K562 (cell line): ENCODE data around the gene MRPS30. TPM values are rescaled to one million over a fixed set of nuclear protein-coding genes. Genes with fewer than 3 reads are reported as not detected.

Source experiments
- BRCA1 ChIP-seq, 2 experiments: fragments of 450-650 bp in 1 of 2; sonication (generic) in 1 of 2; formaldehyde crosslinking in 1 of 2; IDR thresholded peaks; 2 replicates each; pipeline versions ENCODE4 v1.5.0 to v1.6.1; 2017 to 2020; ENCODE audit warnings: mild to moderate bottlenecking in 1 of 2, missing genetic modification reagents in 1 of 2
- CEBPB ChIP-seq: fragments of 450-650 bp; IDR thresholded peaks from 2 replicates; pipeline ENCODE4 v1.6.1; 2016; ENCODE audit warnings: missing genetic modification characterization, missing compliant biosample characterization
- CREM ChIP-seq: IDR thresholded peaks from 2 replicates; pipeline ENCODE4 v1.6.1; 2014; ENCODE audit warnings: antibody characterized with exemption, low read depth
- DLX4 ChIP-seq: fragments of 250-450 bp; sonication (Bioruptor Pico); IDR thresholded peaks from 2 replicates; pipeline ENCODE4 v1.6.1; 2021; ENCODE audit warnings: mild to moderate bottlenecking
- ELK3 ChIP-seq: fragments of 450-650 bp; formaldehyde crosslinking; IDR thresholded peaks from 2 replicates; pipeline ENCODE4 v1.4.0; 2020; ENCODE audit warnings: mild to moderate bottlenecking
- FOXJ3 ChIP-seq: sonication (generic); formaldehyde crosslinking; IDR thresholded peaks from 2 replicates; pipeline ENCODE4 v1.4.0; 2020; ENCODE audit warnings: mild to moderate bottlenecking, missing genetic modification reagents
- KDM5B ChIP-seq: fragments of 200-600 bp; sonication (generic); IDR thresholded peaks from 2 replicates; pipeline ENCODE4 v1.6.1; 2012; ENCODE audit warnings: low read depth, mild to moderate bottlenecking, moderate library complexity, low read length, control low read depth, inconsistent platforms; ENCODE audit not compliant: insufficient replicate concordance
- MTA3 ChIP-seq: fragments of 450-650 bp; formaldehyde crosslinking; IDR thresholded peaks from 2 replicates; pipeline ENCODE4 v1.6.1; 2017; ENCODE audit warnings: mild to moderate bottlenecking, borderline replicate concordance
- POLR2AphosphoS5 ChIP-seq: IDR thresholded peaks from 2 replicates; pipeline ENCODE4 v1.6.1; 2011; ENCODE audit warnings: mild to moderate bottlenecking, low read depth, low read length, moderate library complexity; ENCODE audit not compliant: control insufficient read depth, insufficient read depth
- RBM14 ChIP-seq: fragments of 200-400 bp; formaldehyde crosslinking; IDR thresholded peaks from 2 replicates; pipeline ENCODE4 v1.6.1; 2018; ENCODE audit warnings: low read depth, mild to moderate bottlenecking, low read length, moderate library complexity, borderline replicate concordance; ENCODE audit not compliant: insufficient read depth
- STAT6 ChIP-seq: sonication (generic); formaldehyde crosslinking; IDR thresholded peaks from 2 replicates; pipeline ENCODE4 v1.8.1; 2023; ENCODE audit warnings: mild to moderate bottlenecking, missing genetic modification reagents
- TRIM25 ChIP-seq: fragments of 450-650 bp; IDR thresholded peaks from 2 replicates; pipeline ENCODE4 v1.7.0; 2016; ENCODE audit warnings: borderline replicate concordance
- ZFP30 ChIP-seq: fragments of 250-450 bp; sonication (Bioruptor Pico); IDR thresholded peaks from 2 replicates; pipeline ENCODE4 v1.8.0; 2022; ENCODE audit warnings: moderate library complexity, mild to moderate bottlenecking, inconsistent platforms, borderline replicate concordance
- polyA plus RNA-seq, 8 experiments: library from polyadenylated mRNA; depleted of rRNA in 4 of 8; stranded (reverse) in 5 of 8; unstranded in 3 of 8; fragments of >200 nt; fragmentation: Nextera tagmentation in 2 of 8; fragmentation: Illumina TruSeq in 1 of 8; extraction: Ambion mirVana in 2 of 8; extraction: Trizol in 1 of 8; gene quantifications; 2 replicates each; pipeline versions ENCODE4 v1.2.1 to v1.2.3, GENCODE V29; 2011 to 2014; ENCODE audit warnings: inconsistent platforms in 1 of 8, missing spikeins in 1 of 8
- total RNA-seq, 7 experiments: library from RNA; depleted of rRNA in 6 of 7; stranded (reverse); fragments of >200 nt in 6 of 7; fragmentation: Illumina TruSeq in 2 of 7; extraction: Trizol in 2 of 7; gene quantifications; 2 replicates each; pipeline versions ENCODE4 v1.2.1 to v1.2.3, GENCODE V29; 2011 to 2021; ENCODE audit warnings: low replicate concordance in 1 of 7

The MRPS30 gene
- total and polyA plus RNA-seq, 9 of the 15 experiments (the other 6 are each of a cell fraction or from before 2014, with no cell fraction given): 24.3 to 145 (median 114) TPM

- TF ChIP-seq ELK3 (CRISPR knock-in tag) (no peak), POLR2AphosphoS5 (no peak), CREM (no peak), DLX4 (CRISPR knock-in tag) (no peak), MTA3 (no peak), BRCA1 (IDR thresholded peaks at IDR 0.05) (no peak), BRCA1 (CRISPR knock-in tag; IDR thresholded peaks at IDR 0.05) (no peak), CEBPB (no peak), TRIM25 (no peak), ZFP30 (no peak), KDM5B (no peak), RBM14 (no peak), FOXJ3 (no peak), STAT6 (CRISPR knock-in tag) (no peak)
- TF ChIP-seq, all 486 proteins: peak for 0
These were observed 13.3 kb upstream of the MRPS30 start (continued) for GRCh38 chr5:44795496-44795895.
